Activated CD8-positive, alpha-beta T cell treated with anti-CD3 and anti-CD28 coated beads for 36 hours (primary cell): ENCODE data around the gene GPR151. TPM values are rescaled to one million over a fixed set of nuclear protein-coding genes. Genes with fewer than 3 reads are reported as not detected.

Experiments used
- ATAC-seq: fragments of 200-7000 bp; cut with Tn5 transposase; one replicate; pipeline ENCODE4 v1.10.0; 2021; ENCODE audit warnings: mild to moderate bottlenecking, moderate library complexity
- CTCF ChIA-PET: fragments of 350-600 bp; sonication (Branson Sonifier 250); formaldehyde crosslinking; loops from one replicate; lab custom pipeline; 2021; ENCODE audit warnings: antibody characterized with exemption; lab: Charles Lee
- POLR2A ChIA-PET: fragments of 350-600 bp; sonication (Branson Sonifier 250); formaldehyde crosslinking; loops from one replicate; lab custom pipeline; 2021; ENCODE audit warnings: antibody characterized with exemption; lab: Charles Lee
- DNase-seq: peaks from one replicate; pipeline ENCODE4 v3.0.0-alpha.2; 2020
- H3K27ac Mint-ChIP-seq: one replicate; pipeline ENCODE4 v1.8.0; 2021; ENCODE audit warnings: mild to moderate bottlenecking, mixed read lengths
- H3K27me3 Mint-ChIP-seq: one replicate; pipeline ENCODE4 v1.8.0; 2021; ENCODE audit warnings: mixed read lengths
- H3K36me3 Mint-ChIP-seq: one replicate; pipeline ENCODE4 v1.8.0; 2021; ENCODE audit warnings: low read depth, mixed read lengths
- H3K4me1 Mint-ChIP-seq: one replicate; pipeline ENCODE4 v1.8.0; 2021; ENCODE audit warnings: low read depth, mixed read lengths
- H3K4me3 Mint-ChIP-seq: one replicate; pipeline ENCODE4 v1.8.0; 2021; ENCODE audit warnings: mild to moderate bottlenecking, moderate library complexity, mixed read lengths
- H3K9me3 Mint-ChIP-seq: one replicate; pipeline ENCODE4 v1.8.0; 2021; ENCODE audit warnings: mixed read lengths
- intact Hi-C: fragments of 100-400 bp; cut with micrococcal nuclease; formaldehyde crosslinking; loops from one replicate; pipeline ENCODE4 v1.10.0; 2022
- total RNA-seq, 2 experiments: library from RNA; stranded (reverse); gene quantifications; one replicate each; pipeline ENCODE4 v1.2.3, GENCODE V29; 2021
- TF ChIP-seq, protein P1 (sequence below): fragments of 200-600 bp; IDR thresholded peaks from one replicate; pipeline ENCODE4 v1.8.0; 2022; ENCODE audit warnings: antibody characterized with exemption, mild to moderate bottlenecking

GPR151 gene
- not detected for total RNA-seq

DNA sequence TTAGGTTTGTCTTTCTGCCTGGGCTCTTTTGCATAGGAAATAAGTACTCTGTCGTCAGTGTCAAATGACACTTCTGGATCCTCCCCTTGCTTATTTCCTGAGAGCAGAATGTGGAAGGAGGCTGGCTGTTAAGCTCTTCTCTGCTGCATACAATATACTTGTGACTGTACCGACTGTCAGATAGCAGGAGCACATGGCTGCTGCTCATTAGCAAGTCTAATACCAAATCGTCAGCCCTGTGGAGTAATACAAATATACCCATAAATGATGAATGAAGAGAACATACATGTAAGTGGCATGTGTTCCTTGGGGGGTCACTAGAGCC lies at the start of gene GPR151:
GPR151 (minus strand) TSS at position 40 of the 325 bp plus-strand sequence. CDS start 77 bp downstream, outside the sequence.
- ATAC-seq (no peak), DNase-seq (no peak)
- POLR2A ChIA-PET: no interaction called here
- Mint-ChIP-seq H3K27me3 (no peaks in the 10 kb centered on the region), H3K36me3 (peaks cover 10% of the 10 kb centered on the region), H3K27ac (no peak within 1 kb of the TSS), H3K4me3 (no peak within 1 kb of the TSS), H3K4me1 (no peaks in the 10 kb centered on the region), H3K9me3 (no peaks in the 10 kb centered on the region)
- CTCF ChIA-PET: interaction anchor here (1.1 to 1.5 kb wide), 3 partner anchors 18 to 29 kb away, joined by 3 to 7 read pairs (median 4); no protein-coding TSS in a partner anchor
- intact Hi-C loops: no loop called here
- TF ChIP-seq, protein P1, sequence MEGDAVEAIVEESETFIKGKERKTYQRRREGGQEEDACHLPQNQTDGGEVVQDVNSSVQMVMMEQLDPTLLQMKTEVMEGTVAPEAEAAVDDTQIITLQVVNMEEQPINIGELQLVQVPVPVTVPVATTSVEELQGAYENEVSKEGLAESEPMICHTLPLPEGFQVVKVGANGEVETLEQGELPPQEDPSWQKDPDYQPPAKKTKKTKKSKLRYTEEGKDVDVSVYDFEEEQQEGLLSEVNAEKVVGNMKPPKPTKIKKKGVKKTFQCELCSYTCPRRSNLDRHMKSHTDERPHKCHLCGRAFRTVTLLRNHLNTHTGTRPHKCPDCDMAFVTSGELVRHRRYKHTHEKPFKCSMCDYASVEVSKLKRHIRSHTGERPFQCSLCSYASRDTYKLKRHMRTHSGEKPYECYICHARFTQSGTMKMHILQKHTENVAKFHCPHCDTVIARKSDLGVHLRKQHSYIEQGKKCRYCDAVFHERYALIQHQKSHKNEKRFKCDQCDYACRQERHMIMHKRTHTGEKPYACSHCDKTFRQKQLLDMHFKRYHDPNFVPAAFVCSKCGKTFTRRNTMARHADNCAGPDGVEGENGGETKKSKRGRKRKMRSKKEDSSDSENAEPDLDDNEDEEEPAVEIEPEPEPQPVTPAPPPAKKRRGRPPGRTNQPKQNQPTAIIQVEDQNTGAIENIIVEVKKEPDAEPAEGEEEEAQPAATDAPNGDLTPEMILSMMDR: no peak

DNA sequence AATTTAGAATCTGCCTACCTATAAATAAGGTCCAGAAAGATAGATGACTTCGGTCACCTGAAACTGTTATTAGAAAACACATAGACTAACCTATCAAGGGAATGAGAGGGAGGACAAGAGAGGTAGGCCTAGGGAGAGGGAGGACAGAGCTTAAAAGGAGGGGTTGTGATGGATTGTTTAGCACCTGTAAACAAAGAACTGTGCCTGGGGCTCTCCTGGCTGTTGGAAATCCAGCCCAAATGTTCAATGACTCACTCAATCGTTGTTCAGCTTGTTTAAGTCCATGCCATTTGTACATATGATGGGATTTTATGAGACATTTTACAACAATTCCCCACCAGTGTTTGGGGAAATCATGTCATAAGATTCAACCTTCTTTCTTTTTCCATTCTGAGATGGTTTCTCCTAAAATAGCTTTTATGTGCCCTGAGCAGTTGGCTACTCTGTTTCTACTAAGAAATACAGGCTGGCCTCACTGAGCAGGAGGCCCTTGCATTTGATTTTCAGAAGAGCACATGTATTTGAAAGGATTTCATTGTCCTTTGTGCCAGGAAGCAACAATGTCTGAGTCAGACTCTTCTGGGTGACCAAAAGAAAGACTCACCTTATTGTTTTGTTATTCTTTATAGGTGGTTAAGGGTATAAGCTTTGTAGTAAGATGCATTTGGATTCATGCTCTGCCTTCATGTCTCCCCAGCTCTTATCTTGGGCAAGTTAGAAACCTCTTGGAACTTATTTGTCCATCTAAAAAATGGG lies 48.2 kb upstream of the GPR151 start:
- Mint-ChIP-seq H3K27me3 (peaks cover 2% of the 10 kb centered on the region), H3K4me3 (no peak overlapping the region), H3K4me1 (peaks cover 5% of the 10 kb centered on the region), H3K36me3 (no peaks in the 10 kb centered on the region), H3K9me3 (no peaks in the 10 kb centered on the region), H3K27ac (no peak overlapping the region)
- ChIA-PET POLR2A (no interaction called here), CTCF (interaction anchor here (1.0 to 2.8 kb wide), 2 partner anchors 31 to 402 kb away, joined by 3 to 9 read pairs; no protein-coding TSS in a partner anchor)
- ATAC-seq (no peak), DNase-seq (no peak)
- TF ChIP-seq, protein P1: no peak
- intact Hi-C loops: no loop called here

DNA sequence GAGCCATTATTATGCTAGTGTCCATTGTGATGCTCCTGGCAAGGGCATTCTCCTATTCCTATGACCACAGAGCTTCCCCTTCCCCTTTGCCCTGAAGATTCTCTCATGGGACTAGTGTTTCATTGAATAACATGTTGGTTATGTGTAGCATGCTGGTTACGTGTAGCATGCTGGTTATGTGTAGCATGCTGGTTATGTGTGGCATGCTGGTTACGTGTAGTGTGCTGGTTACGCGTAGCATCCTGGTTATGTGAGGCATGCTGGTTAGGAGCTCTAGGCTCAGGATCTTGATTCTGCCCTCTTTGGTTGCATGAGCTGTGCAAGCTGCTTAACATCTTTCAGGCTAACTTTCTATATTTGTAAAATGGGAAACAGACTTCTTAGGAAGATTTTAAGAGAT lies 46.5 kb upstream of the GPR151 start:
- intact Hi-C loops: no loop called here
- no peak for DNase-seq
- TF ChIP-seq, protein P1: no peak
- H3K36me3 Mint-ChIP-seq: no peaks in the 10 kb centered on the region
- H3K4me3 Mint-ChIP-seq: no peak overlapping the region
- ATAC-seq: no peak
- peaks cover 3% of the 10 kb centered on the region for H3K27me3 Mint-ChIP-seq
- no peak overlapping the region for H3K27ac Mint-ChIP-seq
- H3K9me3 Mint-ChIP-seq: no peaks in the 10 kb centered on the region
- peaks cover 5% of the 10 kb centered on the region for H3K4me1 Mint-ChIP-seq
- ChIA-PET CTCF (interaction anchor here (0.8 to 2.8 kb wide), 5 partner anchors 29 to 626 kb away, joined by 3 to 9 read pairs (median 4); no protein-coding TSS in a partner anchor), POLR2A (no interaction called here)

DNA sequence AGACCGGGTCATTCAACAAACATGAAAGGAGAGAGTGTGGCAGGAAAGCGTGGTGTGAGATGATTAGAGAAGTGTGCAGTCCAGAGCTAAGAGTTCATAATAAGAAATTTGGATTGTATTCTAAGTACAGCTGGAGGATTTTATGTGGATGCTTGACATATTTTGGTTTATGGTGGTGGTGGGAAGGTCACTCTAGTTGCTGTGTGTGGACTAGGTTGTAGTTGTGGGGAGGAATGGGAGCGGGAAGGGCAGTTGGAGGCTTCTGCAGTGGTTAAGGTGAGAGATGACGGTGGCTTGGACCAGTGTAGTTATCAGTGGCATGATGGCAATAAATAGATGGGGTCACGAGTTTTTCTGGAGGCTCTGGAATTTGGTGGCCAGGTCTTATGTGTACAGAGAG lies 45.7 kb upstream of the GPR151 start:
- POLR2A ChIA-PET: interaction anchor here (0.7 kb wide), 1 partner anchor 29 kb away, joined by 4 read pairs; no protein-coding TSS in a partner anchor

More for the DNA sequence above, 45.7 kb upstream of the GPR151 start:
- TF ChIP-seq, protein P1: no peak
- intact Hi-C loops: no loop called here
- H3K36me3 Mint-ChIP-seq: no peaks in the 10 kb centered on the region
- no peak overlapping the region for H3K4me3 Mint-ChIP-seq
- ATAC-seq (no peak), DNase-seq (no peak)
- no peaks in the 10 kb centered on the region for H3K9me3 Mint-ChIP-seq
- CTCF ChIA-PET: interaction anchor here (0.7 to 2.8 kb wide), 6 partner anchors 12 to 627 kb away, joined by 3 to 9 read pairs (median 4); no protein-coding TSS in a partner anchor
- H3K27ac Mint-ChIP-seq: no peak overlapping the region
- peaks cover 5% of the 10 kb centered on the region for H3K4me1 Mint-ChIP-seq
- peaks cover 3% of the 10 kb centered on the region for H3K27me3 Mint-ChIP-seq
